ENCODE results near the gene DENND4A. TPM values are rescaled to one million over a fixed set of nuclear protein-coding genes. Genes with fewer than 3 reads are reported as not detected.
"Not testable (repeated sequence)": the region's sequence is repeated elsewhere in the genome, so short reads cannot be mapped to it uniquely, and the experiment has no call there.

DENND4A gene
- total RNA-seq, 1 experiment from 2014 or later: 8.6 TPM

DNA sequence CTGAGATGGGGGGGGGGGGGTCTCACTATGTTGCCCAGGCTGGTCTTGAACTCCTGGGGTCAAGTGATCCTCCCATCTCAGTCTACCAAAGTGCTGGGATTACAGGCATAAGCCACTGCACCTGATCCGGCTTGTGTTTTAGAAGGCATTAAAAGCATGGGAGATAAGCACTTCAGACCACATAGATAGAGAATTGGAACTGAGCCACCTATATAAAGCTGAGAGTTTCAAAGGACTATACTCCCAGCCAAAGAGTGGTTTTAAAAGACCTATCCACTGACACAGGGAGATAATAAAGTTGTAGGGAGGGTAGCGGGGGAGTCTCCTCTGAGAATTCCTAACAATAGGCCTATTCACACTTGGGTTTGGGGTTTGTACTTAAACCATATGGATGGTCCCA lies 34.8 kb downstream of the DENND4A start:
- DNase-seq (ENCODE audit: low read depth): no peak

GRCh38 chr15:65752151-65752700 lies 39.9 kb downstream of the DENND4A start:
- no peak for DNase-seq (ENCODE audit: low read depth)

DNA sequence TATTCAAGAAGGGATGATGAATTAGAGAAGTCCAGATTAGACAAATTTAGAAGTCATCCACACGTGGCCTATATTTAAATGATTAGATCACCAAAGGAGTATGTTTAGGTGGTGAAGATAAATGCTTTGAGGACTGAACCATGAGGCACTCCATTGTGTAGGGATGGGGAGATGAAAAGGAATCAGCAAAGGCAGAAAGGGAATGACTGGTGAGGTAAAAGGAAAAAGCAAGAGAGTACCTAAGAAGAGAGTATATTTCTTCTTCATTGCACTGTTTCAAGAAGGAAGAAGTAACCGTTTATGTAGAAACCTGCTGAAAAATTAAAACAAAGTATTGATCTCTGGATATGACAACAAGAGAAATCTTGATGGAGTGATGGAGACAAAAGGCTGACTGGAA lies 40.7 kb downstream of the DENND4A start:
- no peak for DNase-seq (ENCODE audit: low read depth)

GRCh38 chr15:65747265-65747664 lies 44.8 kb downstream of the DENND4A start:
- DNase-seq (ENCODE audit: low read depth): no peak

DNA sequence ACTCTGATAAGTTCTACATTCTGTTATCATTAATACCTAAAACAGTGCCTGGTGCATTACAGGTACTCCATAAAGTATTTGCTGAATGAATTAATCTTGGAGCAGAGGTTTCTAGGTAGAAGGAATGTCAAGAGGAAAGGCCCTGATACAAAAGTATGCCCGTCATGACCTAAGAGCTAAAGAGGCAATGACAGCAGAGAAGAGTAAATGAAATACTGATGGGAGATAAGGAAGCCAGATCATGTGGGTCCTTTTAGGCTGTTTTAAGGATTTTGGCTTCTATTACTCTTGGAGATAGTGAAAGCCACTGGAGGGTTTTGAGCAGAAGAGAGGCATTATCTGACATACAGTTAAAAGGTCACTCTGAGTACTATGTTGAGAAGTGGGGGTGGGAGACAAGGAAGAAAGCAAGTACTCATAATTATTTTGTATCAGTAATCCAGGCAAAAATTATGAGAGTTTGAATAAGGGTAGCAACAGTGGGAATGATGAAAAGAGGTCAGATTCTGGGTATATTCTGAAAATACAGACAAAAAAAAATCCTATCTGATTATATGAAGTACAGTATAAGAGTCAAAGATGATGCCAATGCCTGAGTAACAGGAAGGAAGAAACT lies 48.3 kb downstream of the DENND4A start:
- DNase-seq (ENCODE audit: low read depth): no peak

DNA sequence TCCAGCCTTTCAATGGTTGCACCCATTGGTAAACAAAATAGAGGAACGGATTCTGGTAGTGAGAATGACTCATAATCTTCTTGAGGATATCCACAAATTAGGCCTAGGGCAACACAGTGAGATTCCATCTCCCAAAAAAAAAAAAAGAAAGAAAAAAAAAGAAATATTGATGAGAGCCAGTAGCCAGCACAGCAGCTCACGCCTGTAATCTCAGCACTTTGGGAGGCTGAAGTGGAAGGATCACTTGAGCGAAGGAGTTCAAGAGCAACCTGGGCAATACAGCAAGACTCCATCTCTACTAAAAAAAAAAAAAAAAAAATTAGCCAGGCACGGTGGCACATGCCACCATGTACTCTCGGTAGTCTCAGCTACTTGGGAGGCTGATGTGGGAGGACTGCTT lies 51.9 kb downstream of the DENND4A start:
- DNase-seq (ENCODE audit: low read depth): no peak

DNA sequence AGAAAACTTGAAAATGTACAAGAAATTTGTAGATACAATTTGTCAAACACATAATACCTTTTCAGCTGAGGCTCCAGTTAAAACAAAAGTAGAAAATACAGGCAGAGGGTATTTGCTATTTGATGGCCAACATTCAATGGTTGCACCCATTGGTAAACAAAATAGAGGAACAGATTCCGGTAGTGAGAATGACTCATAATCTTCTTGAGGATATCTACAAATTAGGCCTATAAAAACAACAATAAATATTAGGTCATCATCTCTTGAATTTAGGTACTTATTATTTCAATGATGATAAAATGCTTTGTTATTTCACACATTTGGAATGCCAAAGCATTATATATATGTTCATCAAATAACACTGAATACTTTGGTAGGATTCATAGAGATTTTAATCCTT lies 53.4 kb downstream of the DENND4A start:
- no peak for DNase-seq (ENCODE audit: low read depth)

- not testable (repeated sequence) for DNase-seq (ENCODE audit: low read depth)
These were observed 58.5 kb downstream of the DENND4A start for GRCh38 chr15:65733599-65733998.

DNA sequence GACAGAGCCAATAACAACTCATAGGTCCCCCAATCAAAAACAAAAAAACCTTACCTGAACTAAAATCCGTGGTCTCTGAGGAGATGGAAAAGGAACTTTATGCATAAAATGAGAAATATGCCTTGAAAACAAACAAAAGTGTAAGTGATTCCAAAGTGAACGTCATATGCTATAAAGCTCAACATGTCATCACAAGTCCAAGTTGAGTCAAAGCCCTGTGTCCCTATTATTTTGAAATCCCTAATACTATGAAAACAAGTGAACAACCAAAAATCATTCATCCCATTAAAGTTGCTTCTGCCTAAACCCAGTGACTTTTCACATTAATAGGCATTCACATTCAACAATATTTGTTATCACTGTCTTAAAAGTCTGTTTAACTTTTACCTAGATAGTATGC lies 59.4 kb downstream of the DENND4A start:
- DNase-seq (ENCODE audit: low read depth): no peak

DNA sequence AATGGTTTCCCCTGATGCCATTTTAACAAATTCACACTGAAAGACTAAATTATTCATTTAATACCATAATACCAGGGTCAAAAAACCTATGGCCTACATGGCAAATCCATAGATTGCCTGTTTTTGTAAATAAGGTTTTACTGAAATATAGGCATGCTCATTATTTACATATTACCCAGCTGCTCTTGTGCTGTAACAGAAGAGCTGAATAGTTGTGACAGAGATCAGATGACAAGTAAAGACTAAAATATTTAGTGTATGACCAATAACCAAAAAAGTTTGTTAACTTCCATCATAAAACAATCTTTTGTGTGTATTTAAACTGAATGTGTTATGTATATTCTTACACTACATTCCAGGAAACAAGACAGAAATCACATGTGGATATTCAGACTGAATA lies 60.2 kb downstream of the DENND4A start:
- no peak for DNase-seq (ENCODE audit: low read depth)

DNA sequence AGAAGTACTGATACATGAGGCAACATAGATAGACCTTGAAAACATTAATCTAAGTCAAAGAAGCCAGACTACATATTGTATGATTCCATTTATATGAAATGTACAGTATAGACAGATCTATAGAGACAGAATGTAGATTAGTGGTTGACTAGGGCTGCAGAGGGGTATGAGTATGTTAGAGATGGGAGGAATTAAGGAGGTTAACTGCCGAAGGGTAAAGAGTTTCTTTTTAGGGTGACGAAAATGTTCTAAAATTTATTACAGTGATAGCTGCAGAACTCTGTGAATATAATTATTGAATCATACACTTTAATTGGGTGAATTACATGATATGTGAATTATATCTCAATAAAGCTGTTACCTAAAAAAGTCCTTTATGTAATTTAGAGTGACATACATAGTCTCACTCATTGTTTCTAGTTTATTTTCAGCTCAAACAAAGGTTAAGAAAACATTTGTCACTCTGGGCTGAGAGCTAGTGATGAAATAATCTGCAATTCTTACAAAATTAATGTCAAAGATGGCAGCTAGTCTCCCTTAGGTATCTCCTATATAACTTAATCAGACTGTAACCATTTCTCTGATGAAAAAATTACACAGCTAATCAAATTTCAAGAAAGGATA lies 61.4 kb downstream of the DENND4A start:
- DNase-seq (ENCODE audit: low read depth): no peak

GRCh38 chr15:65724464-65725215 lies 67.5 kb downstream of the DENND4A start:
- DNase-seq (ENCODE audit: low read depth): no peak

- DNase-seq (ENCODE audit: low read depth): no peak
These were observed 68.2 kb downstream of the DENND4A start for GRCh38 chr15:65723876-65724275.

GRCh38 chr15:65722191-65722590 lies 69.9 kb downstream of the DENND4A start:
- DNase-seq (ENCODE audit: low read depth): no peak

GRCh38 chr15:65712415-65712814 lies 79.7 kb downstream of the DENND4A start:
- no peak for DNase-seq (ENCODE audit: low read depth)

GRCh38 chr15:65695081-65695480 lies 97.0 kb downstream of the DENND4A start:
- no peak for DNase-seq (ENCODE audit: low read depth)

- no peak for DNase-seq (ENCODE audit: low read depth)
These were observed 101.3 kb downstream of the DENND4A start for GRCh38 chr15:65690778-65691177.

GRCh38 chr15:65690173-65690572 lies 101.9 kb downstream of the DENND4A start:
- no peak for DNase-seq (ENCODE audit: low read depth)

DNA sequence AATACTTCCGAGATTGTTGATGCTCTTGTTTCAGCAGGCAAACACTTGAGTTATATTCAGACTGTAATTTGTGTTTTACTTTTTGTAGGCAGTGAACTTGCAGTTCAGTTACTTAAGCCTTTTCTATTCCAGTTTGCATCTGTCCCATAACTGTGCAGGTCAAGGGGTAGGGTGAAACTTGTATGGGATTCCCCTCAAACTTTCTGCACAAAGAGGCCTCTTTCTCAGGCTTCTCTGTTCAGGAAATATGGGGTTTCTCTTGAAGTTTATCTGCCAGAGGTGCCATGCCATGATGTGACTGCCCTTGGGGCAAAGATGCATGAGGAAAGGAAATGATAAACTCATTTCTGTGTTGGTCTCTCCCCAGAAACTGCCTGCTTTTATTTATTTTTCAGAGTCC lies 103.6 kb downstream of the DENND4A start:
- no peak for DNase-seq (ENCODE audit: low read depth)

DNA sequence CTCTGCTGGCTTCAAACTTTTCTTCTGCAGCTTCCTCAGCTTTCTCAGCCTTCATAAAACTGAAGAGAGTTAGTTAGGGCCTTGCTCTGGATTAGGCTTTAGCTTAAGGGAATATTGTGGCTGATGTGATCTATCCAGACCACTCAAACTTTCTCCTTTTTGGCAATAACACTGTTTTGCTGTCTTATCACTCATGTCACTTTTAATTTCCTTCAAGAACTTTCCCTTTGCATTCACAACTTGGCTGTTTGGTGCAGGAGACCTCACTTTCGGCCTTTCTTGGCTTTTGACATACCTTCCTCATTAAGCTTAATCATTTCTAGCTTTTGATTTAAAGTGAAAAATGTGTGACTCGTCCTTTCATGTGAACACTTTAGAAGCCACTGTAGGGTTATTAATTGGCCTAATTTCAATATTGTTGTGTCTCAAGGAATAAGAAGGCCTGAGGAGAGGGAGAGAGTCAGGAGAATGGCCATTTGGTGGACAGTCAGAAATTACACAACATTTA lies 109.6 kb downstream of the DENND4A start:
- no peak for DNase-seq (ENCODE audit: low read depth)

DNA sequence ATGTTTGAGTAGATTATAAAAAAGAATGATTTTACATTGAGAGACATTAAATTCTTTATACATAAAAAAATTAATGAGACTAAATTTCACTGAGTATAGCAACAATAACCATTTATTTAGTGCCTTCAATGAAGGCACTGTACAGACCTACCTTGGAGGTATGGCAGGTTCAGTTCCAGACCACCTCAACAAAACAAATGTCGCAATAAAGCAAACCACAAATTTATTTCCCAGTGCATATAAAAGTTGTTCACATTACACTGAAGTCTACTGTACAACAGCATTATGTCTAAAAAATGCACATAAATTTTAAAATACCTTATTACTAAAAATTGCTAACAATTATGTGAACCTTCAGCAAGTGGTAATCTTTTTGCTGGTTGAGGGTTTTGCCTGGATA lies 111.5 kb downstream of the DENND4A start:
- DNase-seq (ENCODE audit: low read depth): no peak

DNA sequence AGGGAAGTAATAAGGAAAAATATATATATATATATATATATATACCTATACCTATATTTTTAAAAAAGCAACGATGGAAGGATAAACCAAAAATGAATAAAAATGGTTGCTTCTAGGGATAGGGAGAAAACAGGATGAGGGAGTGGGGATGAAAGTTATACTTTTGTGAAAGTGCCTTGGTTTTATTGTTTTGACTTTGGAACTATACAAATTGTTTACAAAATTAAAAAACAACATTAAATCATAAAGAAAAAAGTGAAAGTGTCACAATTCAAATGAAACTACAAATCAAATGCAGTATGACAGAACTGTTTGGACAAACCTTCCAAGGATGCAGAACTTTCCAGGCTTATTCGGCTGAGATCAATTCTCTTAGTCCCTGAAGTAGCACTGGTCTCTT lies 116.0 kb downstream of the DENND4A start:
- no peak for DNase-seq (ENCODE audit: low read depth)

DNA sequence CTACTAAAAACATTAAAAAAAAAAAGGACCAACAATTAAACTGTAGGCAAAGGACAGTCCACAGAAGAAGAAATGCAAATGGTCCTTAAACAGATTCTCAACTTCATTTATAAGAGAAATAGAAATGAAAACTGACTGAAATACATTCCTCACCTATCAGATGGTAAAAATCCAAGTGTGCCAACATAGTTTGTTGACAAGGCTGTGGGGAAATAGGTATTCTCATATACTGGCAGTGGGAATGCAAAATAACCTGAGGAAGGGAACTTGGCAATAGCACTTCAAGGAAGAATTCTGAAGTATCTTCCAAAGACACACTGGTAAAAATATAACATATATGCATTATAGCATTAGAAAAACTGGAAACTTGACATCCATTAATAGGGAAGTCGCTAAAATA lies 116.5 kb downstream of the DENND4A start:
- DNase-seq (ENCODE audit: low read depth): no peak
